ES-I3 (cell line): Measurements from ENCODE around the gene LSM11.

Experiments used
- H3K36me3 ChIP-seq: 2 replicates; pipeline ENCODE4 v1.6.1; 2013; ENCODE audit warnings: mild to moderate bottlenecking, low read length, control low read depth, moderate library complexity; ENCODE audit not compliant: insufficient read depth
- H3K4me1 ChIP-seq: 2 replicates; pipeline ENCODE4 v1.6.1; 2013; ENCODE audit warnings: mild to moderate bottlenecking, control low read depth, low read length; ENCODE audit not compliant: insufficient read depth
- H3K9ac ChIP-seq: 2 replicates; pipeline ENCODE4 v1.6.1; 2013; ENCODE audit warnings: low read depth, mild to moderate bottlenecking, low read length, moderate library complexity
- H3K9me3 ChIP-seq: 2 replicates; pipeline ENCODE4 v1.6.1; 2013; ENCODE audit warnings: mild to moderate bottlenecking, low read length, moderate library complexity; ENCODE audit not compliant: control insufficient read depth, insufficient read depth

The LSM11 gene

GRCh38 chr5:157772127-157772526, 28.6 kb downstream of the LSM11 start:
- Histone ChIP-seq H3K36me3 (no peaks in the 10 kb centered on the region), H3K9me3 (no peaks in the 10 kb centered on the region), H3K4me1 (no peaks in the 10 kb centered on the region), H3K9ac (no peak overlapping the region)

GRCh38 chr5:157778121-157778805, 34.8 kb downstream of the LSM11 start:
- Histone ChIP-seq H3K4me1 (no peaks in the 10 kb centered on the region), H3K9me3 (no peaks in the 10 kb centered on the region), H3K9ac (no peak overlapping the region), H3K36me3 (no peaks in the 10 kb centered on the region)

GRCh38 chr5:157779221-157779620, 35.7 kb downstream of the LSM11 start:
- Histone ChIP-seq H3K9me3 (no peaks in the 10 kb centered on the region), H3K4me1 (no peaks in the 10 kb centered on the region), H3K9ac (no peak overlapping the region), H3K36me3 (no peaks in the 10 kb centered on the region)

- Histone ChIP-seq H3K9me3 (no peaks in the 10 kb centered on the region), H3K36me3 (peaks cover 9% of the 10 kb centered on the region), H3K9ac (no peak overlapping the region), H3K4me1 (no peaks in the 10 kb centered on the region)
Measured at GRCh38 chr5:157785801-157786200, 42.3 kb downstream of the LSM11 start.

- H3K36me3 ChIP-seq, result peaks cover 20% of the 10 kb centered on the region
- no peaks in the 10 kb centered on the region for H3K4me1 ChIP-seq
- no peaks in the 10 kb centered on the region for H3K9me3 ChIP-seq
- H3K9ac ChIP-seq, result no peak overlapping the region
Measured at GRCh38 chr5:157793301-157793700, 49.8 kb downstream of the LSM11 start.

DNA sequence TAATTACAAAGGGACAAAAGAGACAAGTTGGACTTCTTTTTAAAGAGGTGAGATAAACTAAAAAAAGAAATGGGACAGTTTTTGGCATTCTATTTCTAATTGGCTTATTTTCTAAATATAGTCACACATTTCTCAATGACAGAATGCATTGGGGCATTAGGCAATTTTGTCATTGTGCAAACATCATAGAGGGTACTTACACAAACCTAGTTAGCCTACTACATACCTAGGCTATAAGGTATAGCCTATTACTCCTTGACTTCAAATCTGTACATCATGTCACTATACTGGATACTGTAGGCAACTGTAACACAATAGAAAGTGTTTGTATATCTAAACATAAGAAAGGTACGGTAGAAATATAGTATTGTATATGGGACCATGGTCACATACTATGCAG, 56.1 kb downstream of the LSM11 start:
- H3K9me3 ChIP-seq, result no peaks in the 10 kb centered on the region
- peaks cover 8% of the 10 kb centered on the region for H3K36me3 ChIP-seq
- H3K9ac ChIP-seq, result no peak overlapping the region
- no peaks in the 10 kb centered on the region for H3K4me1 ChIP-seq

- Histone ChIP-seq H3K36me3 (peaks cover 10% of the 10 kb centered on the region), H3K4me1 (no peaks in the 10 kb centered on the region), H3K9ac (no peak overlapping the region), H3K9me3 (no peaks in the 10 kb centered on the region)
Measured at GRCh38 chr5:157800137-157800536, 56.6 kb downstream of the LSM11 start.

DNA sequence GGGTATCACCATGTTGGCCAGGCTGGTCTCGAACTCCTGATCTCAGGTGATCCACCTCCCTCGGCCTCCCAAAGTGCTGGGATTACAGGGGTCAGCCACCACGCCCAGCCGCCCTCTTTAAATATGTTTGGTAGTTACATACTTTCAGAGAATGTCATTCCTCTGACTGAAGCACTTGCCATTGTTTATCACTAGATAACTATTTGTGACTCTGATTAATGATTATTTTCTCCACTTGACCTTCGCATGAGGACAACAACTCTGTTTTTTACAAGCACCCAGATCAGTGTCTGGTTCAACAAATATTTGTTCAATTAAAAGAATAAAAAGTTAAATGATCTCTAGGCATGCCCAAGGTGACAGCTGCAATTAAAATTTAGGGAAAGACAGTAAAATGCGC, 59.2 kb downstream of the LSM11 start:
- peaks cover 14% of the 10 kb centered on the region for H3K36me3 ChIP-seq
- H3K4me1 ChIP-seq, result no peaks in the 10 kb centered on the region
- H3K9ac ChIP-seq, result no peak overlapping the region
- H3K9me3 ChIP-seq, result no peaks in the 10 kb centered on the region

GRCh38 chr5:157808043-157808442, 64.5 kb downstream of the LSM11 start:
- H3K4me1 ChIP-seq, result no peaks in the 10 kb centered on the region
- no peak overlapping the region for H3K9ac ChIP-seq
- no peaks in the 10 kb centered on the region for H3K9me3 ChIP-seq
- peaks cover 22% of the 10 kb centered on the region for H3K36me3 ChIP-seq
